Mucosa of descending colon (tissue), 3 donors: ENCODE data around the gene SHC1. TPM values are rescaled to one million over a fixed set of nuclear protein-coding genes. Genes with fewer than 3 reads are reported as not detected.
A peak's percentile ranks its signal among the peaks of the same experiment; 100 is the strongest.

Source experiments
- ATAC-seq: fragments of 200-7000 bp; cut with Tn5 transposase; one replicate; pipeline ENCODE4 v1.9.1; 2020; ENCODE audit warnings: mild to moderate bottlenecking, moderate library complexity
- DNase-seq, 3 donors: peaks; one replicate each; pipeline ENCODE4 v3.0.0-alpha.2; 2020
- H3K36me3 ChIP-seq: fragments of 200-600 bp; one replicate; pipeline ENCODE4 v1.8.0; 2021; ENCODE audit warnings: low read depth, mild to moderate bottlenecking
- H3K4me1 ChIP-seq: fragments of 200-600 bp; one replicate; pipeline ENCODE4 v1.8.0; 2021; ENCODE audit warnings: low read depth, mild to moderate bottlenecking
- H3K4me3 ChIP-seq: fragments of 200-600 bp; one replicate; pipeline ENCODE4 v1.8.0; 2021; ENCODE audit warnings: mild to moderate bottlenecking
- H3K9me3 ChIP-seq: fragments of 200-600 bp; one replicate; pipeline ENCODE4 v1.8.0; 2021; ENCODE audit warnings: mild to moderate bottlenecking
- intact Hi-C, 2 donors: fragments of 100-400 bp; cut with DNase I in 1 of 2; cut with micrococcal nuclease in 1 of 2; formaldehyde crosslinking; loops; one replicate each; pipeline versions ENCODE4 v1.11.0 to v1.11.1; 2022; cut with DNase I, micrococcal nuclease
- total RNA-seq, 3 donors: library from RNA; stranded (reverse); fragmentation: NEBNext Ultra II Directional in 2 of 3; extraction: Animal tissue kit (Norgen Biotek cat#: 25700) in 2 of 3; gene quantifications; one replicate each; pipeline versions ENCODE4 v1.2.1 to v1.2.4, GENCODE V29; 2021 to 2023
- TF ChIP-seq, protein P1 (sequence below): fragments of 200-600 bp; IDR thresholded peaks from one replicate; pipeline ENCODE4 v1.8.0; 2022; ENCODE audit warnings: antibody characterized with exemption, mild to moderate bottlenecking
- donor health status: DM: no; HTN: no; CAD: no; lungs with moderate emphysema.
- donor health status: DM: no; HTN: no; CAD: no.
- donor health status: DM: no; HTN: yes; CAD: no.

Gene SHC1
- total RNA-seq, 3 donors from 2014 or later = 92.7 to 130 (median 122) TPM

DNA sequence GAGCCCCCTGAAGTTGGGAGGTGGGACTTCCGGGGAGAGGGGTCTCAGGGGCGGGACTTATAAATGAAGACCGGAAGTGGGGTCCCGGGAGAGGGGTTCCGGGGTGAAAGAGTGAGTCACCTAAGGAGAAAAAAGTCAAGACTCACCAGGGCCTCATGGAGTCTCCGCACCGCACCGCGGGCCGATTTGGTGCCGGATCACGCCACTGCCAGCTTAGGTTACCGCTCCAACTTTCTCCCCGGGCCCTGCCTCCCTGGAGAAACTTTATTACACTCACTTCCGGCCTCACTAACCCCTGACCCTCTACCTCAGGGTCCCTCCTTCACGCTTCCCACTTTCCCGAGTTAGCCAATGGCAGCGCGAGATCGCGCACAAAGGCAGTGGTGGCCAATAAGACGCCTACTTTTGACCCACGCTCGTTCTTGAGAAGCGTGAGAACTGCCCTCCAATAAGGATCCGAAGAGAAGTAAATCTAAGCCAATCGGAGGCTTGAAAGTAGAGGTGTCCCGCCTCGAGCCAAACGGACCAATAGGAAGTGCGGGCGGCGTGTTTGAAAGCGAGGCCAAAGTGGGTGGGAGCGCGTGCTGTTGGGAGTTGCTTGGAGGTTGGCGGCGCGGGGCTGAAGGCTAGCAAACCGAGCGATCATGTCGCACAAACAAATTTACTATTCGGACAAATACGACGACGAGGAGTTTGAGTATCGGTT, 3.7 kb upstream of the SHC1 start, which contains the start of gene CKS1B:
TSS of gene CKS1B (plus strand) at position 580 of the 706 bp plus-strand sequence. CDS start at position 645, 65 bp downstream.
- Histone ChIP-seq H3K9me3 (no peaks in the 10 kb centered on the region), H3K36me3 (no peaks in the 10 kb centered on the region), H3K4me1 (peaks cover 44% of the 10 kb centered on the region), H3K4me3 (peak within 1 kb of the TSS; percentile 23)
- intact Hi-C loops = no loop called here
- ATAC-seq (peak; percentile 84), DNase-seq (peak; percentile 98)
- TF ChIP-seq, protein P1, sequence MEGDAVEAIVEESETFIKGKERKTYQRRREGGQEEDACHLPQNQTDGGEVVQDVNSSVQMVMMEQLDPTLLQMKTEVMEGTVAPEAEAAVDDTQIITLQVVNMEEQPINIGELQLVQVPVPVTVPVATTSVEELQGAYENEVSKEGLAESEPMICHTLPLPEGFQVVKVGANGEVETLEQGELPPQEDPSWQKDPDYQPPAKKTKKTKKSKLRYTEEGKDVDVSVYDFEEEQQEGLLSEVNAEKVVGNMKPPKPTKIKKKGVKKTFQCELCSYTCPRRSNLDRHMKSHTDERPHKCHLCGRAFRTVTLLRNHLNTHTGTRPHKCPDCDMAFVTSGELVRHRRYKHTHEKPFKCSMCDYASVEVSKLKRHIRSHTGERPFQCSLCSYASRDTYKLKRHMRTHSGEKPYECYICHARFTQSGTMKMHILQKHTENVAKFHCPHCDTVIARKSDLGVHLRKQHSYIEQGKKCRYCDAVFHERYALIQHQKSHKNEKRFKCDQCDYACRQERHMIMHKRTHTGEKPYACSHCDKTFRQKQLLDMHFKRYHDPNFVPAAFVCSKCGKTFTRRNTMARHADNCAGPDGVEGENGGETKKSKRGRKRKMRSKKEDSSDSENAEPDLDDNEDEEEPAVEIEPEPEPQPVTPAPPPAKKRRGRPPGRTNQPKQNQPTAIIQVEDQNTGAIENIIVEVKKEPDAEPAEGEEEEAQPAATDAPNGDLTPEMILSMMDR = no peak

DNA sequence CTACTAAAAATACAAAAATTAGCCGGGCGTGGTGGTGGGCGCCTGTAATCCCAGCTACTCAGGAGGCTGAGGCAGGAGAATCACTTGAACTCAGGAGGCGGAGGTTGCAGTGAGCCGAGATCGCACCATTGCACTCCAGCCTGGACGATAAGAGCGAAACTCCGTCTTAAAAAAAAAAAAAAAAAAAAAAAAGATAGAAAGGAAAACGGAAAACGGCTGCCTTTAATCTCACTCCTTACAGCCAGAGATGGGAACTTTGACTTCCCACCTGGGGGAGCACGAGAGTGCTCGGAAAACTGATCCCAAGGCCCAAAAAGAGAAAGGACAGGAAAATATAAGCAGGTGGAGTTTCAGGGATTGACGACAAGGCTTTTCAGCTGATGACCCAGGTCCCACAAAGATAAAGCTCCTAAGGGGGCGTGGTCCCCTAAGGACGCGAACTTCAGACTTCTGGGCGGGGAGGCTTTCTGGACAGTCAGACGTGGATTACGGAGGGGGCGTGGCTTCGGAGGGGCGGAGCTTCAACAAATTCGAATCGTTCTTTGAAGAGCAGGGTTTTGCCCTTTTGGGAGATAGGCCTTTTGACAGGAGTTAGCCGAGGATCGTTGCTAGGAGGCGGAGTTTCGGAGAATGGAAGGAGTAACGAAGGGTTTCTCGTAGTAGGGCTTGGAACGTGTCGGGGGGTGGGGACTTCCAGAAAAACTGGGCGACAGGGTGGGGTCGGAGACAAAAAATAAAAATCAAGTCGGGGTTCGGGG, 3.0 kb upstream of the SHC1 start:
- TF ChIP-seq, protein P1 = no peak
- peak; percentile 72 for ATAC-seq
- no peaks in the 10 kb centered on the region for H3K9me3 ChIP-seq
- DNase-seq = peak; percentile 98 to 100 (median 99)
- H3K4me1 ChIP-seq = peaks cover 44% of the 10 kb centered on the region
- intact Hi-C loops = no loop called here
- no peaks in the 10 kb centered on the region for H3K36me3 ChIP-seq
- H3K4me3 ChIP-seq = peak overlapping the region; percentile 23

DNA sequence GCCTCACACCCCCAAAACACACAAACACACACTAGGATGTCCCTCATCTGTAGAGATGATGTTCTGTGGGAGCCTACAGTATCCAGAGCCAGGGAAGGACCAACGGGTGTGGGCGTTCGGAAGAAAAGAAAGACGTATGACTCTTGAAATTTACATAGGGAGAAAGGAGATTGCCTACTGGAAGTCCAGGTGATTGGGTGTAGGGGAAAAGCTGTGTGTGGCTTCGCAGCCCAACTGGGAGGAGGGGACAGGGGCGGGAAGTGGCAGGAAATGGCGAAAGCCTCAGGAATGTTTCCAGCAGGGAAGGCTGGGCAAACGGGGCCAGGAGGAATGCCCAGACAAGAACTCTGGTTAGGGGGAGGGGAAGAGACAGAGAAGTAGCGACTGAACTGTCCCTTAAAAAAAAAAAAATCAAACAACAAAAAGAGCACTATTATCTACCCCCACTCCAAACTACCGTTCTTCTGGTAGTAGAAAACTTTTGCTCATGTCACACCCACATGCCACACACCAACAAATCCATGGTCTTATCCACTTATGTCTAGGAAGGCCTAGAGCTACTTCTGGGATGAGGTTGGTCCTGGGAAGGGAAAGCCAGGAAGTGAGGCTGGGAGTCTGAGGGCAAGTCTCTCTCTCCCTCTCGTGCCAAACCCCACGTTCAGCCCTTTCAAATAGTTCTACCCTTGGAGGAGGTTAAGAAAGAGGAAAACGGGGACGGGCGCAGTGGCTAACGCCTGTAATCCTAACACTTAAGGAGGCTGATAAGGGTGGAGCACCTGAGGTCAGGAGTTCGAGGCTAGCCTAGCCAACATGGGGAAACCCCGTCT, 2.2 kb upstream of the SHC1 start:
- TF ChIP-seq, protein P1 = no peak
- Histone ChIP-seq H3K4me3 (no peak overlapping the region), H3K4me1 (peaks cover 44% of the 10 kb centered on the region), H3K36me3 (no peaks in the 10 kb centered on the region), H3K9me3 (no peaks in the 10 kb centered on the region)
- ATAC-seq = peak; percentile 11
- intact Hi-C loops = no loop called here
- peak; percentile 60 to 78 (median 66) for DNase-seq

DNA sequence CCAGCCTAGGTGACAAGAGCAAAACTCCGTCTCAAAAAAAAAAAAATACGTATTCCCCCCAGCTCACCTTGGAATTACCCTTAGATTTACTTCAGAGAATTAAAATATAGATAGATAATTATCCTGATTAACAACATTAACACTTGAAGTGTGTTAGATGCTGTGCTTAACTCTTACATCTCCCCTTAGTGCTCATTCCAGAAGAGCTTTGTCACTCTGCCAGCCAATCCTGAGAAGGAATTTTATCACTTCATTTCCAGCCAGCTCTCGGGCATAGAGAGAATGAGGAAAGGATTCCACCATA, 1.6 kb upstream of the SHC1 start:
- intact Hi-C loops = no loop called here
- DNase-seq (no peak), ATAC-seq (no peak)
- TF ChIP-seq, protein P1 = no peak
- Histone ChIP-seq H3K4me3 (no peak overlapping the region), H3K9me3 (no peaks in the 10 kb centered on the region), H3K4me1 (peaks cover 44% of the 10 kb centered on the region), H3K36me3 (no peaks in the 10 kb centered on the region)

DNA sequence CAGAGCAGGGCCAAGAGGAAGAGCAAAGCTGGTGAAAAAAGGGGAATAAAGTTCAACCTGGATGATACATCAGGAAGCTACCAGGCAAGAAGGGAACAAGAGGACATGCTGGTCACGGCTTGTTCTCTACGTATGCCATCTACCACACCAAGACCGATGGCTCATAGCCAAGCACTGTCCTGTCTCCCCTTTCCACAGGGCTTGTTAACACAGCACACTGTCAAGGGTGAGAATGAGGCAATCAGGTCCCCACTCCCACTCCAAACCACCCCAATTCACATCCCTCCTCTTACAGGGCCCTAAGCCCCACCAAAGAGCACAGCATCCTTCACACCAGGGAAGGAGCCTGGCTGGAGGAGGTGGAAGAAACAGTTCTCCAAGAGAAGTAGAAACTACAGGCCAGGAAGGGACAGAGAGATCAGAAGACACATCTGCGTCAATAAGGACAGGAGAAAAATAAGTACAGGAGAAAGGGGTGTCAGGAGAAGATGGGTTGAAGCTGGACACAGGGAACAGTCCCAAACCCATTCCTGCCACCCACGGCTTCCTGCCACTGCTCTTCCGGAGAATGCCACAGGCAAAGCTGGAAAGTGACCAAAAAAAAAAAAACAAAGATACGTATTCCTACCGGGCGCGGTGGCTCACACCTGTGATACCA, 923 bp upstream of the SHC1 start:
- intact Hi-C loops = no loop called here
- DNase-seq (peak in 1 of 3 donors; percentile 42), ATAC-seq (no peak)
- H3K4me3 ChIP-seq = no peak overlapping the region
- peaks cover 41% of the 10 kb centered on the region for H3K4me1 ChIP-seq
- TF ChIP-seq, protein P1 = no peak
- no peaks in the 10 kb centered on the region for H3K36me3 ChIP-seq
- H3K9me3 ChIP-seq = no peaks in the 10 kb centered on the region
